GM20000 (cell line): ENCODE measurements around the gene PPARD.
"Not testable (repeated sequence)": the region's sequence is repeated elsewhere in the genome, so short reads cannot be mapped to it uniquely, and the experiment has no call there.

Experiments
- DNase-seq: peaks from one replicate; pipeline ENCODE4 v3.0.0; 2012; ENCODE audit warnings: low spot score
- TF ChIP-seq, protein P1 (sequence below): IDR thresholded peaks from 2 replicates; pipeline ENCODE4 v1.5.1; 2012; ENCODE audit warnings: mild to moderate bottlenecking, control low read depth; ENCODE audit errors: extremely low read depth, missing control alignments

The PPARD gene

DNA sequence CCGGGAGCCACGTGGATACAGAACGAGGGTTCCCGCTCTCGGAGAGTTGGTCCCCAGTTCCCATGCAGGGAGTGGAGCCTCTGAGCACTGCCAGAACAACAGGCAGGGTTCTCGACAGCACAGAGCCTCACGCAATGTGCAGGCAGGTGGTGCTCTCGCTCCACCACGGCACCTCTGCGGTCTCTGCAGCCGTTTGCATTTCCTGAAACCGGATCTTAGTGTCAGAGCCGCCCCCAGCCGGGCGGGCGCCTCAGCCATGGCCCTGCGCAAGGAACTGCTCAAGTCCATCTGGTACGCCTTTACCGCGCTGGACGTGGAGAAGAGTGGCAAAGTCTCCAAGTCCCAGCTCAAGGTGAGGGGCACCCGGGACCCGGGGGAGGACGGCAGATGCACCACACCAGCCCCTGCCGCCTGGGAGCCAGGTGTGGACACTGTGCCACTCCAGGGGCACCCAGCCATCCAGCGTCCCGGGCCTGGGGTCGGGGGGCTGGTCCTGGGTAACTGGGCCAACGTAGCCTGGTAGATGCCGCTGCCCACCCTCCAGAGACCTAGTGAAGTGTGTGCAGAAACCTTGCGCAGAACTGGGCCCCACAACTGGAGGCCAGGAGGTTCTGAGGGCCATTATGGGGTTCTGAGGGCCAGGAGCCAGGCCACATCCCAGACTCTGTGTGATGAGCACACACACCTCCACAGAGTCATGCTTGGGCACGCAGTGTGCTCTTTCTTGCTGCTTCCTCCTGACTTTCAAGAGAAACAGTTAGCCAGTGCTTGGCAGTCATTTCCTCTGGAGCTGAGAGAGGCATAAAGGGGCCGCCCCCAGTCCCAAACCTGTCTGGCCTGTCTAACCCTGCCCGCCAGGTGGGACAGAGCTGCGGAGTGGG is 44.5 kb upstream of the PPARD start, which contains the start of gene DEF6:
DEF6 (plus strand) TSS at position 218 of the 881 bp plus-strand sequence; CDS start at position 257, 39 bp downstream.
- TF ChIP-seq, protein P1, sequence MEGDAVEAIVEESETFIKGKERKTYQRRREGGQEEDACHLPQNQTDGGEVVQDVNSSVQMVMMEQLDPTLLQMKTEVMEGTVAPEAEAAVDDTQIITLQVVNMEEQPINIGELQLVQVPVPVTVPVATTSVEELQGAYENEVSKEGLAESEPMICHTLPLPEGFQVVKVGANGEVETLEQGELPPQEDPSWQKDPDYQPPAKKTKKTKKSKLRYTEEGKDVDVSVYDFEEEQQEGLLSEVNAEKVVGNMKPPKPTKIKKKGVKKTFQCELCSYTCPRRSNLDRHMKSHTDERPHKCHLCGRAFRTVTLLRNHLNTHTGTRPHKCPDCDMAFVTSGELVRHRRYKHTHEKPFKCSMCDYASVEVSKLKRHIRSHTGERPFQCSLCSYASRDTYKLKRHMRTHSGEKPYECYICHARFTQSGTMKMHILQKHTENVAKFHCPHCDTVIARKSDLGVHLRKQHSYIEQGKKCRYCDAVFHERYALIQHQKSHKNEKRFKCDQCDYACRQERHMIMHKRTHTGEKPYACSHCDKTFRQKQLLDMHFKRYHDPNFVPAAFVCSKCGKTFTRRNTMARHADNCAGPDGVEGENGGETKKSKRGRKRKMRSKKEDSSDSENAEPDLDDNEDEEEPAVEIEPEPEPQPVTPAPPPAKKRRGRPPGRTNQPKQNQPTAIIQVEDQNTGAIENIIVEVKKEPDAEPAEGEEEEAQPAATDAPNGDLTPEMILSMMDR: peak; percentile 87
- peak; percentile 91 for DNase-seq

DNA sequence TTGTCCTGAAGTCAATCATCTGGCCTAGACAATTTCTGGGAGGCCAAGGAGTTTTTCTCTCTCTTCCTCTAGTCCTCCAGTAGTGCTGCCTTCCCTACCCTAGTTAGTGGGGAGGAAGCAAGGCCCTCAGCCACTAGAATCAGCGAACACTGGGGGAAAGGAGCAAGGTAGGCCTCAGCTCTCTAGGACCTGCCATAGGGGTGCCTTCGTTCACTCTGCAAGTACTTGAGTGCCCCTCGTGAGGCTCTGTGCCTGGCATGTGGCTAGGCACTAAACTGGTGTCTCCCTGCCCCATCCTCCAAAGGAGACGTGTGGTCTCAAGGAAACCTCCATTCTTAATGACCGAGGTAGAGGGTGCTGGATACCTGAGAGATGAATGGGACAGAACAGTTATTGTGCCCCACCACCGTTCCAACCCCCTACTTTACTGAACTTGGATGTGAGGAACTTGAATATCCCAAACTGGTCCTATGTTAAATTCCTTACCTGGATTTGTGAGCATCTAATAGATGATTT is 43.7 kb upstream of the PPARD start:
- no peak for DNase-seq
- TF ChIP-seq, protein P1: no peak

DNA sequence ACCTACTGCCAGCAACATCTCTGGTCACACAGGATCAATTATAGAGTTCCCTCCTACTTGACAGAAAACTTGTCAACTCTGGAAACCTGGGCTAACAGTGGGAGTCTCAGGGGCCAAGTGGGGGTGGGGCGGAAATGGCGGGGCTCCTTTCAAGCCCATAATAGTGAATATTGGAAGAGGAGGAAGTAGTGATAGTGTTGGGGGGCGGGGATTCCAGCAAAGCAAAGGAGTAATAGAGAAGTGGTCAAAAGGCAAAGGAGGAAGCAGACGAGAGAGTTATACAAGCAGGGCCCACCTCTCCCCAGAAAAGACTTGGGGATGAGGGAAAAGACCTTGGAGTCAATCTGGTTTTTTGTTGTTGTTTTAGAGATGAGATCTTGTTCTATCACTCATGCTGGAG is 42.7 kb upstream of the PPARD start:
- TF ChIP-seq, protein P1: no peak
- no peak for DNase-seq

DNA sequence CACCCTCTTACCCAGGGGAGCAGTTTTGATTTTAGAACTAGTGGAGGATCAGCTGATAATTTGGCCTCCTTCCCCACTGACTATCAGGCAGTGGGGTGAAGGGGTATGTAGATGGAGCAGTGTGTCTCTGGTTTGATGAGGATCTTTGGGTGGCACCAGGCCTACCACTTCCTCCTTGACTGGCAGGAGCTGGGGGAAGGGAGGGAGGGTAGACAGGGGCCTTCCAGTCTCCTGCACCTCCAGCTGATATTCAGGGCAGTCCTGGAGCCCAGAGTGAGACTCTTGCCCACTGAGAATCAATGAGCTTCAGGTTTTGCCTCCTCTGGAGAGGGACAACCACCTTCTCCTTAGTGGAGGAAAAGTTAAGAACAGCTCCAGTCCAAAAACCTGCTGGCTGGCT is 41.5 kb upstream of the PPARD start:
- DNase-seq: no peak
- TF ChIP-seq, protein P1: no peak

DNA sequence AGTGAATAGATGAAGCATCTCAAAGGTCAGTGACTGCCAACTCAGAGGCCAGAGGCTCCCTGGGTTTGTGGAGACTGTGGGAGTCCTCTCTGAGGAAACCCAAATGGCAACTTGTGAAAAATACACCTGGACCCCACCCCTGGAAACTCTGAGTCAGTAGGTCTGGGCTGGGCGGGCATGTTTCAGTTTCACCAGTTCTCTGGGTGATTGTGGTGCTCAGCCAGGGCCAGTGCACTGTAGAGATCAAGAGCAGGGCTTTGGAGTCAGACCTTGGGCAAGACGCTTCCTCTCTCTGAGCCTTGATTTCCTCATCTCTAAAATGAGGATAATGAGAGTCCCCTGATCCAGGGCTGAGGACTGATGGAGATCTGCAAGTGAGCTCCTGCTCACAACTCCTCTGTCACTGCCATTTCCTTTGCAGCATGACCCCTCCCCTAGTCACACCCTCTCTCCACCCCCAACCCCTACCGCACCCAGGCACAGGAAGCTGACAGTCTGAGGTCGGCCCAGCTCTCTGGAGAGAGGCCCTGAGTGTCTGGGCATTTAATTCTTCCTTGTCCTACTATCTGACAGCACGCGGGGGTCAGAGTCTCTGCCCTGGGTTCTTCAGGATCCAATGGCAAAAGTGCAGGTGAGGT is 39.6 kb upstream of the PPARD start:
- peak; percentile 85 for DNase-seq
- TF ChIP-seq, protein P1: no peak

DNA sequence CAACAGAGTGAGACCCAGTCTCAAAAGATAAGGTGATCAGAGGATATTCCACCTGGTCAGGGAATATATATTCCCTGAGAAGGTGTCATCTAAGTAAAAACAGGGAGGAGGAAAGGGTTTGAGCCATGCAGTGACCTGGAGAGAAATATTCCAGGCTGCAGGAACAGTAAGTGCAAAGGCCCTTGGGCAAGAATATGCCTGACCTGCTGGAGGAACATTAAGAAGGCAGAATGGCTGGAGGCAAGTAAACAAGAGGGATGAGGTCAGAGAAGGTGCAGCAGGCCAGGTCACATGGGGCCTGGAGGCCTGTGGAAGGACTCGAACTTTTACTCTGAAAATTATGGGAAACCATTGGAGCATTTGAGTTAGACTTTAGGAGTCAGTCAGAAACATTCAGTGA is 38.1 kb upstream of the PPARD start:
- DNase-seq: no peak
- TF ChIP-seq, protein P1: no peak

DNA sequence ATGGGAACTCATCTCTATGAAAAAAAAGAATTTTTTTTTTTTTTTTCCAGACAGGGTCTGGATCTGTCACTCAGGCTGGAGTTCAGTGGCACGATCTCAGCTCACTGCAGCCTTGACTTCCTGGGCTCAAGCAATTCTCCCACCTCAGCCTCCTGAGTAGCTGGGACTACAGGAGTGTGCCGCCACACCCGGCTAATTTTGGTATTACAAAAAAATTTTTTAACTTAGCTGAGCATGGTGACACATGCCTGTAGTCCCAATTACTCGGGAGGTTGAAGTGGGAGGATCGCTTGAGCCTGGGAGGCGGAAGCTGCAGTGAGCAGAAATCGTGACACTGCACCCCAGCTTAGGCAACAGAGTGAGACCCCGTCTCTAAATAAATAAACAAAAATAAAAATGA is 37.2 kb upstream of the PPARD start:
- DNase-seq: no peak
- TF ChIP-seq, protein P1: no peak

DNA sequence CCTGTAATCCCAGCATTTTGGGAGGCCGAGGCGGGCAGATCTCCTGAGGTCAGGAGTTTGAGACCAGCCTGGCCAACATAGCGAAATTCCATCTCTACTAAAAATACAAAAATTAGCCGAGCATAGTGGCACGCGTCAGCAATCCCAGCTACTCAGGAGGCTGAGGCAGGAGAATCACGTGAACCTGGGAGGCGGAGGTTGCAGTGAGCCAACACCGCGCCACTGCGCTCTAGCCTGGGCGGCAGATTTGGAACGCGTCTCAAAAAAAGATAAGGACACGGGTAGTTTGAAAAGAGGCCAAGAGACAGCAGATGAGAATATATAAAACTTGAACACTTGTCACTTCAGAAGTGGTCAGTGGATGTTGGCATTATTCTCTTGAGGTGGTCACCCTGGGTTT is 35.2 kb upstream of the PPARD start:
- not testable (repeated sequence) for DNase-seq

DNA sequence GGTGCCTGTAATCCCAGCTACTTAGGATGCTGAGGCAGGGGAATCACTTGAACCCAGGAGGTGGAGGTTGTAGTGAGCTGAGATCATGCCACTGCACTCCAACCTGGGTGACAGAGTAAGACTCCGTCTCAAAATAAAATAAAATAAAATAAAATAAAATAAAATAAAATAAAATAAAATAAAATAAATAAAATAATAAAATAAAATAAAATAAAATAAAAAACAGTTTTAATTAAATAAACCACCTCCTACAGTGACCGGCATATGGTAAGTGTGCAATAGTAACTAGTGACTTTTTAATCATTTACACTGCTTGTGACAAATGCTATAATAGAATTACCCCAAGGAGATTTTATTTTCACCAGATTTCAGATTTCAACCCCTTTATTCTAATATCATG is 33.8 kb upstream of the PPARD start:
- not testable (repeated sequence) for DNase-seq
